ENCODE results near the gene SAMD10.
"Not testable (repeated sequence)": the region's sequence is repeated elsewhere in the genome, so short reads cannot be mapped to it uniquely, and the experiment has no call there.

The SAMD10 gene

DNA sequence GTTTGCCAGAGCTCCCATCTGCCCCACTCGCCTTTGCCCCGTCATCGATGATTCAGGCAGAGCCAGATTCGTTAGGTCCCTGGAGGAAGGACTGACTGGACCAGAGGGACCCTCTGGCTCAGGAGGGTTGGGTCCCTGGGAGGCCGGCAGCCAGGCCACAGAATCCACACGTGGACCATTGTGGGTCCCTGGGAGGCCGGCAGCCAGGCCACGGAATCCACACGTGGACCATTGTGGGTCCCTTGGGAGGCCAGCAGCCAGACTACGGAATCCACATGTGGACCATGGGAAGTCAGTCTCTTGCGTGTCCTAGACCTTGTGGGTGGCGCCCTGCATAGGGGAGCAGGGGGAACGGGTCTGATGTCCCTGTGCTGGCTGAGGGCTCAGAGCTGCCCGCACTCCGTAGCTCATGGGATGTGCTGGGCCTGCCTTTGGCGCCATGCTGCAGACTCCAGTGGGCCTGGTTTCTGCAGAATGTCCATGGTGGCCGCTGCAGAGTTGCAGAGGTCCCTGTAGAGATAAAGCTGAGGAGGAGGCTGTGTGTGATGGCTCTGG, 46.8 kb downstream of the SAMD10 start:
- H3K4me3 ChIP-seq (ENCODE audit: low read depth in 1 of 2, low read length in 1 of 2), result no peak overlapping the region
- H3K27ac ChIP-seq, result peak overlapping the region; percentile 20
- no peaks in the 10 kb centered on the region for H3K9me3 ChIP-seq
- peaks cover 100% of the 10 kb centered on the region for H3K36me3 ChIP-seq
- TF ChIP-seq, protein P1, sequence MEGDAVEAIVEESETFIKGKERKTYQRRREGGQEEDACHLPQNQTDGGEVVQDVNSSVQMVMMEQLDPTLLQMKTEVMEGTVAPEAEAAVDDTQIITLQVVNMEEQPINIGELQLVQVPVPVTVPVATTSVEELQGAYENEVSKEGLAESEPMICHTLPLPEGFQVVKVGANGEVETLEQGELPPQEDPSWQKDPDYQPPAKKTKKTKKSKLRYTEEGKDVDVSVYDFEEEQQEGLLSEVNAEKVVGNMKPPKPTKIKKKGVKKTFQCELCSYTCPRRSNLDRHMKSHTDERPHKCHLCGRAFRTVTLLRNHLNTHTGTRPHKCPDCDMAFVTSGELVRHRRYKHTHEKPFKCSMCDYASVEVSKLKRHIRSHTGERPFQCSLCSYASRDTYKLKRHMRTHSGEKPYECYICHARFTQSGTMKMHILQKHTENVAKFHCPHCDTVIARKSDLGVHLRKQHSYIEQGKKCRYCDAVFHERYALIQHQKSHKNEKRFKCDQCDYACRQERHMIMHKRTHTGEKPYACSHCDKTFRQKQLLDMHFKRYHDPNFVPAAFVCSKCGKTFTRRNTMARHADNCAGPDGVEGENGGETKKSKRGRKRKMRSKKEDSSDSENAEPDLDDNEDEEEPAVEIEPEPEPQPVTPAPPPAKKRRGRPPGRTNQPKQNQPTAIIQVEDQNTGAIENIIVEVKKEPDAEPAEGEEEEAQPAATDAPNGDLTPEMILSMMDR (IDR thresholded peaks at IDR 0.05), result no peak
- H3K27me3 ChIP-seq, result no peaks in the 10 kb centered on the region
- no peaks in the 10 kb centered on the region for H3K4me1 ChIP-seq (ENCODE audit: control insufficient read depth in 1 of 2, insufficient read depth in 1 of 2, low read depth in 1 of 2, low read length in 1 of 2)

DNA sequence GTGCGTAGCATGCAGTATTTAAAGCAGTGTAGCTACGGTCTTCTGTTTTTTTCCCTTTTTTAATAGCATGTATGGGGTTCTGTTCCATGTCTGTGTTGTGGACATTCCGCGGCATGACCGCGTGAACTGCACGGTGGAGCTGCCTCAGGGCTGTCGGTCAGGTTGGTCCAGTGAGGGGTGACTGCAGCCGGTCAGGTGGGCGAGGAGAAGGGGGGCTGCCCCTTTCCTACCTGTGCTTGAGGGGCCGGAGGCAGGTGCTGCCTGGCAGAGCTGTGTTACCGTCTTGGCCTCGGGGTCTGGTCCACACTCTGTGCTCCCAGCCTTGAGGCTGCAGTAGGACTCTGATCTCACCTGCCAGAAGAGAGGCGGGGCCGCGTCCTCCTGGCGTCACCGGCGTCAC, 47.7 kb downstream of the SAMD10 start:
- no peak overlapping the region for H3K4me3 ChIP-seq (ENCODE audit: low read depth in 1 of 2, low read length in 1 of 2)
- H3K4me1 ChIP-seq (ENCODE audit: control insufficient read depth in 1 of 2, insufficient read depth in 1 of 2, low read depth in 1 of 2, low read length in 1 of 2), result no peaks in the 10 kb centered on the region
- H3K27ac ChIP-seq, result no peak overlapping the region
- TF ChIP-seq, protein P1 (IDR thresholded peaks at IDR 0.05), result no peak
- H3K36me3 ChIP-seq, result peaks cover 97% of the 10 kb centered on the region
- no peaks in the 10 kb centered on the region for H3K27me3 ChIP-seq
- no peaks in the 10 kb centered on the region for H3K9me3 ChIP-seq

DNA sequence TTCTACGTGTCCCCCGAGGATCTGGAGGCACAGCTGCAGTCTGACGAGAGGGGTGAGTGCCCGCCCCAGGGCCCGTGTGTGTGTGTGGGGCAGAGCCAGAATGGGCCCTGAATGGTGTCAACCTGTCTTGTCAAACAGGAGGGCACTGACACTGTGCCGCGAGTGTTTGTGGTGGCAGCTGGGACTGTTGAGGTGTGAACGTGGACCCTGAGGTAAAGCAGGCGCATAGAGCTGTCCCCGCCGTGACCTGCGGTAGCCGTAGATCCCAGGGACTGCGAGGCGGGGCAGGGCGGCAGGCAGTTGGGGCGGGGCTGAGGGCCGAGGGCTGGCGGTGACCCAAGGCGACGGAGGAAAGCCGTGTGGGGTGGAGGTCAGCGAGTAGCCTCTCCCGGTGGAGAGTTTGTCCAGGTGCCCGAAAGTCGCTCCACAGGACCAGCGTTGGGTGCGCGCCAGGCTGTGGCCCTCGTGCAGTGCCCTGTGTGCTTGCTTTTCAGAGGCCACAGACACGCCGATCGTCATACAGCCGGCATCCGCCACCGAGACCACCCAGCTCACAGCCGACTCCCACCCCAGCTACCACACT, 48.4 kb downstream of the SAMD10 start:
- TF ChIP-seq, protein P1 (IDR thresholded peaks at IDR 0.05), result no peak
- peaks cover 95% of the 10 kb centered on the region for H3K36me3 ChIP-seq
- no peak overlapping the region for H3K4me3 ChIP-seq (ENCODE audit: low read depth in 1 of 2, low read length in 1 of 2)

DNA sequence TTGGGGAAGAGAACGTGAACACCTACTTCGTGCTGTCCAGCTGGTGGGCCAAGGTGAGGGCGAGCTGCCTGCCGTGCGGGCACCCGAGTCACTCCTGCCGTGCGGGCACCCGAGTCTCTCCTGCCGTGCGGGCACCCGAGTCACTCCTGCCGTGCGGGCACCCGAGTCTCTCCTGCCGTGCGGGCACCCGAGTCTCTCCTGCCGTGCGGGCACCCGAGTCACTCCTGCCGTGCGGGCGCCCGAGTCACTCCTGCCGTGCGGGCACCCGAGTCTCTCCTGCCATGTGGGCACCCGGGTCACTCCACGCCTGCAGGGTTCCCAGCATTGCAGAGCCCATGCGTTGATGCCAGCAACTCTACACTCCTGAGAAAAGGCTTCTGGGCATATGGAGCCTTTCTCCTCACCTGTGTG, 50.0 kb downstream of the SAMD10 start:
- not testable (repeated sequence) for H3K27me3 ChIP-seq; H3K4me3 ChIP-seq (ENCODE audit: low read depth in 1 of 2, low read length in 1 of 2); H3K27ac ChIP-seq; H3K4me1 ChIP-seq (ENCODE audit: control insufficient read depth in 1 of 2, insufficient read depth in 1 of 2, low read depth in 1 of 2, low read length in 1 of 2); H3K9me3 ChIP-seq
- peaks cover 90% of the 10 kb centered on the region for H3K36me3 ChIP-seq

More for the DNA sequence above, 48.4 kb downstream of the SAMD10 start:
- Histone ChIP-seq H3K4me1 (ENCODE audit: control insufficient read depth in 1 of 2, insufficient read depth in 1 of 2, low read depth in 1 of 2, low read length in 1 of 2) (no peaks in the 10 kb centered on the region), H3K27ac (no peak overlapping the region), H3K27me3 (no peaks in the 10 kb centered on the region), H3K9me3 (no peaks in the 10 kb centered on the region)

DNA sequence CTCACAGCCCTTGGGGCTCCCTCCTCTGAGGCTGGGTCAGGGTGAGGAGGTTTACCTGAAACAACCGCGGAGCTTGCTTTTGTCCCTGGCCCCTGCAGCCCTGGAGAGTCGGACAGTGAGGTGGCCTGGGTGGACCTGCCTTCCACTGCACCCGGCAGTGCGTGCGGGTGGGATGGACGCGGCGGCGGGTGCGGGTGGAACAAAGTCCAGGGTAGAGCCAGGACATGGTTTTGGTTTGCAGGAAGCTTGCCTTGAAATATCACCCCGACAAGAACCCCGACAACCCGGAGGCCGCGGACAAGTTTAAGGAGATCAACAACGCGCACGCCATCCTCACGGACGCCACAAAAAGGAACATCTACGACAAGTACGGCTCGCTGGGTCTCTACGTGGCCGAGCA, 50.4 kb downstream of the SAMD10 start:
- Histone ChIP-seq H3K27me3 (no peaks in the 10 kb centered on the region), H3K27ac (no peak overlapping the region), H3K4me3 (ENCODE audit: low read depth in 1 of 2, low read length in 1 of 2) (no peak overlapping the region), H3K9me3 (no peaks in the 10 kb centered on the region), H3K4me1 (ENCODE audit: control insufficient read depth in 1 of 2, insufficient read depth in 1 of 2, low read depth in 1 of 2, low read length in 1 of 2) (no peaks in the 10 kb centered on the region), H3K36me3 (peaks cover 87% of the 10 kb centered on the region)
- TF ChIP-seq, protein P1 (IDR thresholded peaks at IDR 0.05), result no peak

DNA sequence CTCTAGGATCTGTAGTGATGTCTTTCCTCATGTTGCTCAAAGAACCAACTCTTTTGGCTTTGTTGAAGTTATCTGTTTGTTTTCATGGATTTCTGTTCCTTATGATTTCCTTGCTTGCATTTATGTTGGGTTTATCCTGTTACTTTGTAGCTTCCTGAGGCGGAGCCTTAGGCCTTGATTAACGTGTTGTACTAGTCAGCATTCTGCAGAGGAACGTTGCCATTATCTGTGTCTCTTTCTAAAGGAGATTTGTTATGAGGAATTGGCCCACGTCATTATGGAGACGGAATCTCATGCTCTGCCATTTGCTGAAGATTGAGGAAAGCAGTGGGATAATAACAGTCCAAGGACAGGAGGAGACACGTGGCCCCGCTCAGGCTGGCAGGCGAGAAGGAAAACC, 53.1 kb downstream of the SAMD10 start:
- TF ChIP-seq, protein P1 (IDR thresholded peaks at IDR 0.05), result no peak
- peak overlapping the region; percentile 27 for H3K27ac ChIP-seq
- H3K4me3 ChIP-seq (ENCODE audit: low read depth in 1 of 2, low read length in 1 of 2), result no peak overlapping the region
- H3K9me3 ChIP-seq, result no peaks in the 10 kb centered on the region
- no peaks in the 10 kb centered on the region for H3K4me1 ChIP-seq (ENCODE audit: control insufficient read depth in 1 of 2, insufficient read depth in 1 of 2, low read depth in 1 of 2, low read length in 1 of 2)
- no peaks in the 10 kb centered on the region for H3K27me3 ChIP-seq
- H3K36me3 ChIP-seq, result peaks cover 76% of the 10 kb centered on the region
